Gastroesophageal sphincter (tissue), 4 donors: ENCODE measurements around the gene MAN1A1. TPM values are rescaled to one million over a fixed set of nuclear protein-coding genes. Genes with fewer than 3 reads are reported as not detected.

Experiments
- ATAC-seq: fragments of 150-250 bp; one replicate; pipeline ENCODE4 v1.9.1; 2016; ENCODE audit warnings: mild to moderate bottlenecking, moderate library complexity
- H3K27ac ChIP-seq, 4 donors: fragments of 200-600 bp; sonication (generic) in 3 of 4; 1 replicate in 3 of 4; 2 replicates in 1 of 4; pipeline ENCODE4 v1.5.1; 2016 to 2019
- H3K27me3 ChIP-seq: fragments of 200-600 bp; sonication (generic); one replicate; pipeline ENCODE4 v1.5.1; 2019
- H3K36me3 ChIP-seq, 2 donors: fragments of 200-600 bp; sonication (generic); one replicate each; pipeline ENCODE4 v1.5.1; 2019; ENCODE audit warnings: control low read depth in 1 of 2
- H3K4me1 ChIP-seq, 3 donors: fragments of 200-600 bp; sonication (generic); 1 replicate in 2 of 3; 2 replicates in 1 of 3; pipeline ENCODE4 v1.5.1; 2016 to 2019; ENCODE audit warnings: control low read depth in 2 of 3
- H3K4me3 ChIP-seq, 2 donors: fragments of 200-600 bp; sonication (generic); one replicate each; pipeline ENCODE4 v1.5.1; 2019; ENCODE audit warnings: mild to moderate bottlenecking in 1 of 2, moderate library complexity in 1 of 2
- H3K9me3 ChIP-seq, 3 donors: fragments of 200-600 bp; sonication (generic); one replicate each; pipeline ENCODE4 v1.5.1; 2017 to 2019; ENCODE audit warnings: control low read depth in 2 of 3
- CTCF ChIP-seq, 4 experiments: fragments of 200-600 bp in 2 of 4; fragments of 450-650 bp in 2 of 4; sonication (generic) in 1 of 4; IDR thresholded peaks; one replicate each; pipeline ENCODE4 v1.5.1; 2017 to 2019; ENCODE audit warnings: antibody characterized with exemption in 4 of 4, mild to moderate bottlenecking in 2 of 4, moderate library complexity in 2 of 4
- EP300 ChIP-seq: sonication (generic); formaldehyde crosslinking; IDR thresholded peaks from one replicate; pipeline ENCODE4 v1.6.1; 2017; ENCODE audit warnings: antibody characterized with exemption, mild to moderate bottlenecking
- POLR2A ChIP-seq, 2 donors: fragments of 450-650 bp; IDR thresholded peaks; one replicate each; pipeline ENCODE4 v1.6.1; 2017; ENCODE audit warnings: antibody characterized with exemption in 2 of 2, mild to moderate bottlenecking in 2 of 2, moderate library complexity in 1 of 2
- POLR2AphosphoS5 ChIP-seq: sonication (generic); formaldehyde crosslinking; IDR thresholded peaks from one replicate; pipeline ENCODE4 v1.6.1; 2017; ENCODE audit warnings: antibody characterized with exemption
- WGBS, 2 donors: methylation state at CpG; one replicate each; pipeline ENCODE4 v1.1.5; 2018; ENCODE audit warnings: low coverage in 1 of 2; 5-methylcytosine and 5-hydroxymethylcytosine counted together
- total RNA-seq, 4 donors: library from RNA; depleted of rRNA; stranded (reverse); fragments of >200 nt; gene quantifications; one replicate each; pipeline ENCODE4 v1.1.0, GENCODE V29; 2016

MAN1A1 gene
- total RNA-seq, 4 donors from 2014 or later: 73.3 to 177 (median 110) TPM

GRCh38 chr6:119145111-119145510 is 204.4 kb downstream of the MAN1A1 start:
- Histone ChIP-seq H3K4me1 (peaks cover 3 to 35% (median 12%) of the 10 kb centered on the region in 3 donors), H3K27me3 (no peaks in the 10 kb centered on the region), H3K36me3 (no peaks in the 10 kb centered on the region), H3K27ac (no peak overlapping the region), H3K9me3 (no peaks in the 10 kb centered on the region), H3K4me3 (no peak overlapping the region)
- WGBS, 2 donors: 45 to 64% methylated on average over 1 of the region's 2 CpGs
- no peak for TF ChIP-seq EP300
- no peak for TF ChIP-seq POLR2AphosphoS5
- no peak for TF ChIP-seq POLR2A (IDR thresholded peaks at IDR 0.05)
- no peak for TF ChIP-seq CTCF (IDR thresholded peaks at IDR 0.05)
- ATAC-seq: no peak

DNA sequence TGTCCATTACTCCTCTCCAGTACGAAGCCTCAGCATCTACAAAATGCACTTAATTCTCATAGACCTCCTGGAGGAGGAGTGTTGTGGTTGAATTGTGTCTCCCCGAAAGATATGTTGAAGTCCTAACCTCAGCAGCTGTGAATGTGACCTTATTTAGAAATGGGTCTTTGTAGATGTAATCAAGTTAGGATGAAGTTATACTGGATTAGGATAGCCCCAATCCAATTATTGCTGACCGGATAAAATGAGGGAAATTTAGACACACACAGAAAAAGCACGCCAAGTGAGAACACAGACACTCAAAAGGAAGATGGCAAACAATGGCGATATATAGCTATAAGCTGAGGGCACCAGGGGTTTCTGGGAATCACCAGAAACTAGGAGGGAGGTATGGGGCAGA is 206.9 kb downstream of the MAN1A1 start:
- no peaks in the 10 kb centered on the region for H3K27me3 ChIP-seq
- H3K36me3 ChIP-seq: no peaks in the 10 kb centered on the region
- no peak for ATAC-seq
- no peak overlapping the region for H3K4me3 ChIP-seq
- TF ChIP-seq POLR2AphosphoS5: no peak
- TF ChIP-seq EP300: no peak
- no peak for TF ChIP-seq POLR2A (IDR thresholded peaks at IDR 0.05)
- TF ChIP-seq CTCF (IDR thresholded peaks at IDR 0.05): no peak
- WGBS, 2 donors: 98 to 100% methylated on average over 3 to 5 of the region's 5 CpGs
- no peaks in the 10 kb centered on the region for H3K9me3 ChIP-seq
- H3K27ac ChIP-seq: no peak overlapping the region
- peaks cover 3 to 29% (median 4%) of the 10 kb centered on the region in 3 donors for H3K4me1 ChIP-seq

DNA sequence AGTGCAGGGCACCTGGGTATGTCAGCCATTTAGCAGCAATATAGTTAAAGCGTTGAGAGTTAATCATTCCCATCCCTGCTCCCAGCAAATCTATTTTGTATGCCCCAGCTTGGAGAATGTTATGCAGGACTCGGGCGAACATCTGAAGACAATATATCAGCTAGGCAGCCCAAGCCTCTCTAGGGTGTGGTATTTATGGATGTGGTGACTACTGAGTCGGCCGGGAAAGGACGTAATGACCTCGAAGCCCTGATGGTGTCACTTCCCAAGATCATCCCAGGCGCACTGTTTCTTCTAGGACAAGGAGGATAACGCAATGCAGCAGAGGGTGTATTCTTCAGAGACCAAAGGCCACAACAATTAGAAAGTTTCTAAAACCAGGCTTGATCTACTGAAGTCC is 207.5 kb downstream of the MAN1A1 start:
- no peaks in the 10 kb centered on the region for H3K27me3 ChIP-seq

GRCh38 chr6:119140196-119141140 is 209.1 kb downstream of the MAN1A1 start:
- no peaks in the 10 kb centered on the region for H3K27me3 ChIP-seq
- peaks cover 0 to 29% (median 0%) of the 10 kb centered on the region in 3 donors for H3K4me1 ChIP-seq
- H3K27ac ChIP-seq: no peak overlapping the region
- H3K36me3 ChIP-seq: no peaks in the 10 kb centered on the region
- 80 to 93% methylated on average over 5 to 10 of the region's 12 CpGs for WGBS, 2 donors
- no peak for ATAC-seq
- no peaks in the 10 kb centered on the region for H3K9me3 ChIP-seq
- no peak overlapping the region for H3K4me3 ChIP-seq
- no peak for TF ChIP-seq POLR2AphosphoS5
- TF ChIP-seq POLR2A (IDR thresholded peaks at IDR 0.05): no peak
- TF ChIP-seq CTCF (IDR thresholded peaks at IDR 0.05): no peak
- no peak for TF ChIP-seq EP300

More for the DNA sequence above, 207.5 kb downstream of the MAN1A1 start:
- no peak for ATAC-seq
- TF ChIP-seq POLR2AphosphoS5 (no peak), EP300 (no peak), POLR2A (IDR thresholded peaks at IDR 0.05) (no peak), CTCF (IDR thresholded peaks at IDR 0.05) (no peak)
- Histone ChIP-seq H3K4me1 (peaks cover 0 to 29% (median 0%) of the 10 kb centered on the region in 3 donors), H3K9me3 (no peaks in the 10 kb centered on the region), H3K27ac (no peak overlapping the region), H3K36me3 (no peaks in the 10 kb centered on the region), H3K4me3 (no peak overlapping the region)
- 89 to 100% methylated on average over 5 to 9 of the region's 9 CpGs for WGBS, 2 donors
